SK-N-SH (cell line): Measurements from ENCODE around the gene TBC1D12. TPM values are rescaled to one million over a fixed set of nuclear protein-coding genes. Genes with fewer than 3 reads are reported as not detected.

ENCODE experiments used
- CTCF ChIA-PET: fragments of 300-600, 350-600 bp; formaldehyde crosslinking; extraction: SDS; loops from one replicate; lab custom pipeline; 2021; lab: Yijun Ruan, JAX
- POLR2A ChIA-PET: fragments of 350-600 bp; sonication (Branson Sonifier 250); formaldehyde crosslinking; extraction: SDS; loops from one replicate; lab custom pipeline; 2020; ENCODE audit warnings: antibody characterized with exemption, inconsistent platforms; lab: Yijun Ruan, JAX
- DNase-seq: peaks from one replicate; pipeline ENCODE4 v3.0.0; 2012
- H2AFZ ChIP-seq: fragments of 200-600 bp; sonication (generic); 2 replicates; pipeline ENCODE4 v1.8.1; 2016; ENCODE audit warnings: antibody characterized with exemption, mild to moderate bottlenecking, low read depth
- H3F3A ChIP-seq: fragments of 200-600 bp; sonication (generic); replicated peaks from 2 replicates; pipeline ENCODE3; 2016; ENCODE audit warnings: antibody characterized with exemption, mild to moderate bottlenecking; ENCODE audit not compliant: insufficient read depth
- H3K27ac ChIP-seq, 2 experiments: fragments of 200-500 bp in 1 of 2; fragments of 200-600 bp in 1 of 2; sonication (Bioruptor generic) in 1 of 2; sonication (generic), shearing (Covaris generic) in 1 of 2; 2 replicates each; pipeline versions ENCODE4 v1.5.1 to v1.6.1; 2014 to 2016; ENCODE audit warnings: low read depth in 2 of 2, inconsistent platforms in 1 of 2, low read length in 1 of 2, mild to moderate bottlenecking in 1 of 2, mixed read lengths in 1 of 2
- H3K27me3 ChIP-seq: fragments of 200-600 bp; sonication (generic), shearing (Covaris generic); 2 replicates; pipeline ENCODE4 v1.6.1; 2016; ENCODE audit warnings: mixed run types; ENCODE audit not compliant: insufficient read depth
- H3K36me3 ChIP-seq, 2 experiments: fragments of 200-500 bp in 1 of 2; fragments of 200-600 bp in 1 of 2; sonication (Bioruptor generic) in 1 of 2; sonication (generic) in 1 of 2; replicated peaks in 1 of 2; 2 replicates each; pipeline versions ENCODE3 to v1.5.1; 2014 to 2016; ENCODE audit warnings: low read length in 1 of 2, mild to moderate bottlenecking in 1 of 2; ENCODE audit not compliant: insufficient read depth in 2 of 2, control insufficient read depth in 1 of 2
- H3K4me1 ChIP-seq, 2 experiments: fragments of 200-500 bp in 1 of 2; fragments of 200-600 bp in 1 of 2; sonication (Bioruptor generic) in 1 of 2; sonication (generic), shearing (Covaris generic) in 1 of 2; 2 replicates each; pipeline versions ENCODE4 v1.5.1 to v1.6.1; 2014 to 2016; ENCODE audit warnings: low read depth in 1 of 2, low read length in 1 of 2, mixed run types in 1 of 2; ENCODE audit not compliant: insufficient read depth in 2 of 2, control insufficient read depth in 1 of 2
- H3K4me2 ChIP-seq: fragments of 200-600 bp; sonication (generic), shearing (Covaris generic); 2 replicates; pipeline ENCODE4 v1.6.1; 2017; ENCODE audit warnings: mixed run types
- H3K4me3 ChIP-seq, 2 experiments: fragments of 200-500 bp in 1 of 2; fragments of 200-600 bp in 1 of 2; sonication (Bioruptor generic) in 1 of 2; sonication (generic), shearing (Covaris generic) in 1 of 2; 2 replicates each; pipeline versions ENCODE4 v1.5.1 to v1.8.1; 2014 to 2016; ENCODE audit warnings: low read depth in 2 of 2, inconsistent platforms in 1 of 2, low read length in 1 of 2, mild to moderate bottlenecking in 1 of 2, mixed read lengths in 1 of 2, moderate library complexity in 1 of 2
- H3K79me2 ChIP-seq: fragments of 200-600 bp; sonication (generic); 2 replicates; pipeline ENCODE4 v1.8.1; 2017; ENCODE audit warnings: mild to moderate bottlenecking; ENCODE audit not compliant: insufficient read depth
- H3K9ac ChIP-seq: fragments of 200-600 bp; sonication (generic); 2 replicates; pipeline ENCODE4 v1.6.1; 2017; ENCODE audit warnings: mixed run types
- H3K9me2 ChIP-seq: fragments of 200-600 bp; sonication (generic); 2 replicates; pipeline ENCODE4 v1.6.1; 2017; ENCODE audit warnings: mixed run types
- H3K9me3 ChIP-seq: fragments of 200-600 bp; sonication (generic); 2 replicates; pipeline ENCODE4 v1.6.1; 2017; ENCODE audit warnings: mixed run types, mild to moderate bottlenecking, moderate library complexity
- H4K20me1 ChIP-seq: fragments of 200-600 bp; sonication (generic); 2 replicates; pipeline ENCODE4 v1.6.1; 2017; ENCODE audit warnings: mild to moderate bottlenecking, mixed run types; ENCODE audit not compliant: insufficient read depth
- CHD2 ChIP-seq: fragments of 150-350 bp; IDR thresholded peaks from 2 replicates; pipeline ENCODE4 v1.6.1; 2018; ENCODE audit warnings: low read length; ENCODE audit not compliant: partially characterized antibody
- EZH2phosphoT487 ChIP-seq: fragments of 200-600 bp; sonication (generic); IDR thresholded peaks from 2 replicates; pipeline ENCODE4 v1.6.1; 2017; ENCODE audit warnings: low read depth, mixed run types, mild to moderate bottlenecking, antibody characterized with exemption, moderate library complexity, borderline replicate concordance
- IRF3 ChIP-seq: fragments of 150-350 bp; IDR thresholded peaks from 2 replicates; pipeline ENCODE4 v1.6.1; 2016; ENCODE audit warnings: mild to moderate bottlenecking, low read depth, low read length
- NFIC ChIP-seq: IDR thresholded peaks from 2 replicates; pipeline ENCODE4 v1.4.0; 2012; ENCODE audit warnings: borderline replicate concordance
- NRF1 ChIP-seq: IDR thresholded peaks from 2 replicates; pipeline ENCODE4 v1.6.1; 2012; ENCODE audit warnings: low read depth, mild to moderate bottlenecking, low read length
- SMC3 ChIP-seq: IDR thresholded peaks from 2 replicates; pipeline ENCODE4 v1.6.1; 2012; ENCODE audit warnings: low read depth, low read length, improper control_type of control experiment
- WGBS: methylation state at CpG from one replicate; pipeline ENCODE4 v1.1.6; 2017; ENCODE audit warnings: low lambda C conversion rate; 5-methylcytosine and 5-hydroxymethylcytosine counted together
- polyA plus RNA-seq, 3 experiments: library from polyadenylated mRNA; depleted of rRNA; stranded (reverse); fragments of >200 nt; gene quantifications; 2 replicates each; pipeline ENCODE4 v1.2.3, GENCODE V29; 2012
- TF ChIP-seq, protein P1 (sequence below): fragments of 200-600 bp; sonication (generic); IDR thresholded peaks from 2 replicates; pipeline ENCODE4 v1.6.1; 2017; ENCODE audit warnings: antibody characterized with exemption, mild to moderate bottlenecking, moderate library complexity

The TBC1D12 gene
- polyA plus RNA-seq, 1 of the 3 experiments (the other 2 are of a cell fraction) = 1.8 TPM

DNA sequence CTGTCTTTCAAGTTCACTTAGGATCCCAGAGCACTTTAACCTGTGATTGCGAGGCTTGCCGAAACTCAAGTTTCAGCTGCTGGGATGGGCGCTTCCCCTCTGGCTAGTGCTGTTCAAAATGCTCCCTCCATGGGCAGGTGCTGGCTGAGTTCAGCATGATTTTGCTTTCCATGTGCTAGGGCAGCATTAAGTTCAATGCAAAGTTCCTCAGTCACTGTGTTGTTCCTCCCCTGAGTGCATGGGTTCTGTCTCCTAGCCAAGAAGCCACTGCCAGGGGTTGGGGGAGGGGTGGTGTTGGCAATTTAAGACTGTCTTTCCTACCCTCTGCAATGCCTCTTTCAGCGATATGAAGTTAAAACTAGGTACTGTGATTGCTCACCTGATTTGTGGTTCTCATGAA, 86.8 kb downstream of the TBC1D12 start:
- ChIA-PET CTCF (interaction anchor here (0.6 kb wide), 1 partner anchor 11 kb away, joined by 3 read pairs; no protein-coding TSS in a partner anchor), POLR2A (no interaction called here)
- H3K9ac ChIP-seq = no peak overlapping the region
- no peaks in the 10 kb centered on the region for H4K20me1 ChIP-seq
- H2AFZ ChIP-seq = no peak overlapping the region
- H3K4me2 ChIP-seq = no peak overlapping the region
- no peak for DNase-seq
- no peaks in the 10 kb centered on the region for H3K79me2 ChIP-seq
- TF ChIP-seq, protein P1, sequence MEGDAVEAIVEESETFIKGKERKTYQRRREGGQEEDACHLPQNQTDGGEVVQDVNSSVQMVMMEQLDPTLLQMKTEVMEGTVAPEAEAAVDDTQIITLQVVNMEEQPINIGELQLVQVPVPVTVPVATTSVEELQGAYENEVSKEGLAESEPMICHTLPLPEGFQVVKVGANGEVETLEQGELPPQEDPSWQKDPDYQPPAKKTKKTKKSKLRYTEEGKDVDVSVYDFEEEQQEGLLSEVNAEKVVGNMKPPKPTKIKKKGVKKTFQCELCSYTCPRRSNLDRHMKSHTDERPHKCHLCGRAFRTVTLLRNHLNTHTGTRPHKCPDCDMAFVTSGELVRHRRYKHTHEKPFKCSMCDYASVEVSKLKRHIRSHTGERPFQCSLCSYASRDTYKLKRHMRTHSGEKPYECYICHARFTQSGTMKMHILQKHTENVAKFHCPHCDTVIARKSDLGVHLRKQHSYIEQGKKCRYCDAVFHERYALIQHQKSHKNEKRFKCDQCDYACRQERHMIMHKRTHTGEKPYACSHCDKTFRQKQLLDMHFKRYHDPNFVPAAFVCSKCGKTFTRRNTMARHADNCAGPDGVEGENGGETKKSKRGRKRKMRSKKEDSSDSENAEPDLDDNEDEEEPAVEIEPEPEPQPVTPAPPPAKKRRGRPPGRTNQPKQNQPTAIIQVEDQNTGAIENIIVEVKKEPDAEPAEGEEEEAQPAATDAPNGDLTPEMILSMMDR = no peak
- no peaks in the 10 kb centered on the region for H3K9me3 ChIP-seq
- H3K27ac ChIP-seq = no peak overlapping the region
- H3K4me3 ChIP-seq = no peak overlapping the region
- H3K9me2 ChIP-seq = no peaks in the 10 kb centered on the region
- H3K4me1 ChIP-seq = no peaks in the 10 kb centered on the region; a peak in 2 of 4 replicates
- WGBS = 100% methylated on average over 4 of the region's 4 CpGs
- H3K36me3 ChIP-seq = peaks cover 0 to 19% of the 10 kb centered on the region in 2 experiments
- peaks cover 9% of the 10 kb centered on the region for H3F3A ChIP-seq
- no peaks in the 10 kb centered on the region for H3K27me3 ChIP-seq

- H3K27me3 ChIP-seq = no peaks in the 10 kb centered on the region
- no peak overlapping the region for H3K4me2 ChIP-seq
- POLR2A ChIA-PET = no interaction called here
- DNase-seq = no peak
- H3K4me1 ChIP-seq = no peaks in the 10 kb centered on the region; a peak in 2 of 4 replicates
- H4K20me1 ChIP-seq = no peaks in the 10 kb centered on the region
- H3K9ac ChIP-seq = no peak overlapping the region
- CTCF ChIA-PET = interaction anchor here (1.2 kb wide), 1 partner anchor 10 kb away, joined by 3 read pairs; no protein-coding TSS in a partner anchor
- TF ChIP-seq NFIC (peak; percentile 29; the same call in 1 of the 2 replicates), NRF1 (no peak)
- H3F3A ChIP-seq = peaks cover 4% of the 10 kb centered on the region
- H2AFZ ChIP-seq = no peak overlapping the region
- H3K36me3 ChIP-seq = peaks cover 0 to 14% of the 10 kb centered on the region in 2 experiments
- WGBS = 100% methylated on average over 3 of the region's 3 CpGs
- H3K9me3 ChIP-seq = no peaks in the 10 kb centered on the region
- no peaks in the 10 kb centered on the region for H3K79me2 ChIP-seq
- H3K9me2 ChIP-seq = no peaks in the 10 kb centered on the region
- no peak overlapping the region for H3K27ac ChIP-seq
- no peak overlapping the region for H3K4me3 ChIP-seq
Measured at GRCh38 chr10:94489976-94490788, 87.8 kb downstream of the TBC1D12 start.

DNA sequence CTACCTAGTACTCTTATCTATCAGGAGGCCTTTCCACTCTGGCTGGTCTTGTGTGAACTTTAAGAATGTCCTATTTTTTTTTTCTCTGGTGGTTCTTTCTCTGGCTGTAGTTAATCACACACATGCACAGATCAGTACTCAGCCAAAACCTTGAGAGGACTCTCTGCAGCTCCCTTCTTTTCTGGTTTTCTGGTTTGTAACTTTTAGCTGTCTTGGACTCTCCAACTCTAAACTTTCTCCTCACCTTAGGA, 88.4 kb downstream of the TBC1D12 start:
- Histone ChIP-seq H3K4me2 (no peak overlapping the region), H3K4me1 (no peaks in the 10 kb centered on the region; a peak in 2 of 4 replicates), H3K36me3 (peaks cover 0 to 10% of the 10 kb centered on the region in 2 experiments), H3K4me3 (no peak overlapping the region), H4K20me1 (no peaks in the 10 kb centered on the region), H3K9me2 (no peaks in the 10 kb centered on the region), H3K9ac (no peak overlapping the region), H3K79me2 (no peaks in the 10 kb centered on the region), H3F3A (no peaks in the 10 kb centered on the region), H2AFZ (no peak overlapping the region), H3K27me3 (no peaks in the 10 kb centered on the region), H3K27ac (no peak overlapping the region), H3K9me3 (no peaks in the 10 kb centered on the region)
- POLR2A ChIA-PET = no interaction called here
- DNase-seq = peak; percentile 14
- CTCF ChIA-PET = interaction anchor here (1.2 kb wide), 1 partner anchor 10 kb away, joined by 3 read pairs; no protein-coding TSS in a partner anchor
- TF ChIP-seq SMC3 = no peak
- TF ChIP-seq CHD2 = no peak
- TF ChIP-seq EZH2phosphoT487 = no peak
- TF ChIP-seq IRF3 = no peak
